ENCODE data around the gene HSPA1L. TPM values are rescaled to one million over a fixed set of nuclear protein-coding genes. Genes with fewer than 3 reads are reported as not detected.

Gene HSPA1L
- total and polyA plus RNA-seq, 10 of the 15 experiments (the other 5 are each of a cell fraction or from before 2014, with no cell fraction given) = 0.69 to 2.5 (median 1.5) TPM

GRCh38 chr6:31826793-31827285 is 11.8 kb upstream of the HSPA1L start:
- Histone ChIP-seq H4K20me1 (ENCODE audit: control insufficient read depth, insufficient read depth) (no peaks in the 10 kb centered on the region), H3K9ac (ENCODE audit: control insufficient read depth, insufficient read depth, low read length) (peak overlapping the region; percentile 83), H3K4me2 (ENCODE audit: control insufficient read depth, insufficient read depth) (peak overlapping the region; percentile 86), H3K27ac (ENCODE audit: control insufficient read depth, insufficient read depth) (peak overlapping the region; percentile 87), H2AFZ (ENCODE audit: control insufficient read depth, low read depth, low read length) (peak overlapping the region; percentile 88), H3K79me2 (ENCODE audit: control insufficient read depth, insufficient read depth, low read length) (peaks cover 28% of the 10 kb centered on the region), H3K4me1 (ENCODE audit: control insufficient read depth, insufficient read depth, low read length) (peaks cover 12% of the 10 kb centered on the region), H3K4me3 (peak overlapping the region; percentile 78), H3K27me3 (replicated peaks in 1 of 2; ENCODE audit: control insufficient read depth in 2 of 2, insufficient read depth in 2 of 2, low read length in 1 of 2) (no peaks in the 10 kb centered on the region), H3K9me3 (replicated peaks; ENCODE audit: control insufficient read depth, insufficient read depth, low read length) (no peaks in the 10 kb centered on the region), H3K36me3 (ENCODE audit: control insufficient read depth in 2 of 2, insufficient read depth in 2 of 2, low read length in 1 of 2) (no peaks in the 10 kb centered on the region)
- 1% methylated on average over 13 of the region's 13 CpGs for WGBS (ENCODE audit: insufficient coverage, insufficient replicate concordance, low lambda C conversion rate, missing lambda C conversion rate)
- in situ Hi-C loops (cut with MboI) = no loop called here
- POLR2A ChIA-PET = interaction anchor here (0.7 to 11.3 kb wide), 24 partner anchors 9 to 366 kb away, joined by 3 to 158 read pairs (median 4); partner anchors contain the start of genes ABHD16A, BAG6, CLIC1 and GPSM3
- intact Hi-C loops (cut with micrococcal nuclease; ENCODE audit: unreplicated experiment) = loop anchor here (2.0 to 10.0 kb wide), 3 partner anchors 52 to 98 kb away; partner anchors contain the start of genes DDAH2 and VWA7
- RAD21 ChIA-PET (ENCODE audit: unreplicated experiment) = interaction anchor here (0.8 to 2.4 kb wide), 19 partner anchors 9 to 332 kb away, joined by 3 to 53 read pairs (median 5); partner anchors contain the start of genes CLIC1, DDAH2, HSPA1A and HSPA1L
- no peak for FAIRE-seq
- SMC1A ChIA-PET (ENCODE audit: uncharacterized antibody, unreplicated experiment) = interaction anchor here (0.8 to 2.8 kb wide), 14 partner anchors 12 to 350 kb away, joined by 3 to 22 read pairs (median 5); partner anchors contain the start of genes ABHD16A, ATP6V1G2, CLIC1 and HSPA1A
- TSS peak; percentile 99 for BruUV-seq (replicated peaks)
- no peak for DNase-seq (ENCODE audit: low read depth, low spot score)
- CTCF ChIA-PET = interaction anchor here (0.6 to 2.6 kb wide), 15 partner anchors 13 to 285 kb away, joined by 3 to 13 read pairs (median 5); partner anchors contain the start of genes ATP6V1G2, CLIC1, DDAH2 and DDX39B
- peak; percentile 39 for ATAC-seq
- TF ChIP-seq KAT2A (conservative IDR thresholded peaks at IDR 0.05; ENCODE audit: control insufficient read depth, low read depth, low read length) (no peak), MLLT1 (IDR thresholded peaks at IDR 0.05) (no peak), CTCF (IDR thresholded peaks at IDR 0.05 in 2 of 3, conservative IDR thresholded peaks at IDR 0.05 in 1 of 3; ENCODE audit: control insufficient read depth in 2 of 3, extremely low read depth in 1 of 3, insufficient read depth in 1 of 3, low read depth in 3 of 3, low read length in 3 of 3) (no peak), CHD1 (IDR thresholded peaks at IDR 0.05; ENCODE audit: low read depth, low read length) (no peak), NFXL1 (IDR thresholded peaks at IDR 0.05; ENCODE audit: borderline replicate concordance) (no peak), NFIC (IDR thresholded peaks at IDR 0.05; ENCODE audit: low read depth, low read length) (no peak), WRNIP1 (IDR thresholded peaks at IDR 0.05; ENCODE audit: borderline replicate concordance, low read depth, low read length) (0 out of 2 replicates have a peak, but pooled peaks have one; percentile 13), EP300 (IDR thresholded peaks at IDR 0.05; ENCODE audit: borderline replicate concordance in 1 of 2, control insufficient read depth in 1 of 2, low read depth in 2 of 2, low read length in 2 of 2) (no peak), MEF2A (IDR thresholded peaks at IDR 0.05; ENCODE audit: insufficient read depth, low read depth, low read length) (no peak)
- TF ChIP-seq, protein P1, sequence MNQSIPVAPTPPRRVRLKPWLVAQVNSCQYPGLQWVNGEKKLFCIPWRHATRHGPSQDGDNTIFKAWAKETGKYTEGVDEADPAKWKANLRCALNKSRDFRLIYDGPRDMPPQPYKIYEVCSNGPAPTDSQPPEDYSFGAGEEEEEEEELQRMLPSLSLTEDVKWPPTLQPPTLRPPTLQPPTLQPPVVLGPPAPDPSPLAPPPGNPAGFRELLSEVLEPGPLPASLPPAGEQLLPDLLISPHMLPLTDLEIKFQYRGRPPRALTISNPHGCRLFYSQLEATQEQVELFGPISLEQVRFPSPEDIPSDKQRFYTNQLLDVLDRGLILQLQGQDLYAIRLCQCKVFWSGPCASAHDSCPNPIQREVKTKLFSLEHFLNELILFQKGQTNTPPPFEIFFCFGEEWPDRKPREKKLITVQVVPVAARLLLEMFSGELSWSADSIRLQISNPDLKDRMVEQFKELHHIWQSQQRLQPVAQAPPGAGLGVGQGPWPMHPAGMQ (IDR thresholded peaks at IDR 0.05; ENCODE audit: borderline replicate concordance) = peak; percentile 96
- TF ChIP-seq, protein P2, sequence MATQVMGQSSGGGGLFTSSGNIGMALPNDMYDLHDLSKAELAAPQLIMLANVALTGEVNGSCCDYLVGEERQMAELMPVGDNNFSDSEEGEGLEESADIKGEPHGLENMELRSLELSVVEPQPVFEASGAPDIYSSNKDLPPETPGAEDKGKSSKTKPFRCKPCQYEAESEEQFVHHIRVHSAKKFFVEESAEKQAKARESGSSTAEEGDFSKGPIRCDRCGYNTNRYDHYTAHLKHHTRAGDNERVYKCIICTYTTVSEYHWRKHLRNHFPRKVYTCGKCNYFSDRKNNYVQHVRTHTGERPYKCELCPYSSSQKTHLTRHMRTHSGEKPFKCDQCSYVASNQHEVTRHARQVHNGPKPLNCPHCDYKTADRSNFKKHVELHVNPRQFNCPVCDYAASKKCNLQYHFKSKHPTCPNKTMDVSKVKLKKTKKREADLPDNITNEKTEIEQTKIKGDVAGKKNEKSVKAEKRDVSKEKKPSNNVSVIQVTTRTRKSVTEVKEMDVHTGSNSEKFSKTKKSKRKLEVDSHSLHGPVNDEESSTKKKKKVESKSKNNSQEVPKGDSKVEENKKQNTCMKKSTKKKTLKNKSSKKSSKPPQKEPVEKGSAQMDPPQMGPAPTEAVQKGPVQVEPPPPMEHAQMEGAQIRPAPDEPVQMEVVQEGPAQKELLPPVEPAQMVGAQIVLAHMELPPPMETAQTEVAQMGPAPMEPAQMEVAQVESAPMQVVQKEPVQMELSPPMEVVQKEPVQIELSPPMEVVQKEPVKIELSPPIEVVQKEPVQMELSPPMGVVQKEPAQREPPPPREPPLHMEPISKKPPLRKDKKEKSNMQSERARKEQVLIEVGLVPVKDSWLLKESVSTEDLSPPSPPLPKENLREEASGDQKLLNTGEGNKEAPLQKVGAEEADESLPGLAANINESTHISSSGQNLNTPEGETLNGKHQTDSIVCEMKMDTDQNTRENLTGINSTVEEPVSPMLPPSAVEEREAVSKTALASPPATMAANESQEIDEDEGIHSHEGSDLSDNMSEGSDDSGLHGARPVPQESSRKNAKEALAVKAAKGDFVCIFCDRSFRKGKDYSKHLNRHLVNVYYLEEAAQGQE (IDR thresholded peaks at IDR 0.05; ENCODE audit: low read depth, low read length) = no peak
- TF ChIP-seq, protein P3, sequence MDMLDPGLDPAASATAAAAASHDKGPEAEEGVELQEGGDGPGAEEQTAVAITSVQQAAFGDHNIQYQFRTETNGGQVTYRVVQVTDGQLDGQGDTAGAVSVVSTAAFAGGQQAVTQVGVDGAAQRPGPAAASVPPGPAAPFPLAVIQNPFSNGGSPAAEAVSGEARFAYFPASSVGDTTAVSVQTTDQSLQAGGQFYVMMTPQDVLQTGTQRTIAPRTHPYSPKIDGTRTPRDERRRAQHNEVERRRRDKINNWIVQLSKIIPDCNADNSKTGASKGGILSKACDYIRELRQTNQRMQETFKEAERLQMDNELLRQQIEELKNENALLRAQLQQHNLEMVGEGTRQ (IDR thresholded peaks at IDR 0.05; ENCODE audit: borderline replicate concordance, low read depth, low read length) = no peak

Data from GM12878 (cell line).